ENCODE measurements around the gene LIM2.
"Not testable (repeated sequence)": the region's sequence is repeated elsewhere in the genome, so short reads cannot be mapped to it uniquely, and the experiment has no call there.

LIM2 gene

GRCh38 chr19:51417810-51418157, 30.0 kb upstream of the LIM2 start:
- Histone ChIP-seq H3K9me3 (no peaks in the 10 kb centered on the region), H3K4me2 (peak overlapping the region; percentile 87), H3K9ac (peak overlapping the region; percentile 78), H3K27me3 (no peaks in the 10 kb centered on the region), H3K4me3 (peak overlapping the region; percentile 65), H3K36me3 (peaks cover 31% of the 10 kb centered on the region), H3K27ac (peak overlapping the region; percentile 81), H4K20me1 (no peaks in the 10 kb centered on the region; the same call in 1 of the 2 replicates), H3K4me1 (peaks cover 47% of the 10 kb centered on the region)
- no peak for TF ChIP-seq Cebpa-rat (IDR thresholded peaks at IDR 0.05)

GRCh38 chr19:51417107-51417809, 29.5 kb upstream of the LIM2 start, which contains the start of gene SIGLEC10:
SIGLEC10 (minus strand) TSS chr19:51417642; CDS start chr19:51417581, 61 bp downstream.
- H3K4me3 ChIP-seq, result peak within 1 kb of the TSS; percentile 65
- H4K20me1 ChIP-seq, result no peaks in the 10 kb centered on the region
- H3K9ac ChIP-seq, result peak within 1 kb of the TSS; percentile 78
- H3K4me2 ChIP-seq, result peak within 1 kb of the TSS; percentile 87
- H3K4me1 ChIP-seq, result peaks cover 47% of the 10 kb centered on the region
- peak within 1 kb of the TSS; percentile 81 for H3K27ac ChIP-seq
- no peaks in the 10 kb centered on the region for H3K9me3 ChIP-seq
- no peaks in the 10 kb centered on the region for H3K27me3 ChIP-seq
- peaks cover 36% of the 10 kb centered on the region for H3K36me3 ChIP-seq
- no peak for TF ChIP-seq Cebpa-rat (IDR thresholded peaks at IDR 0.05)

GRCh38 chr19:51416422-51416821, 28.6 kb upstream of the LIM2 start:
- peak overlapping the region; percentile 87 for H3K4me2 ChIP-seq
- H3K4me3 ChIP-seq, result peak overlapping the region; percentile 65
- peak overlapping the region; percentile 78 for H3K9ac ChIP-seq
- H3K9me3 ChIP-seq, H3K27me3 ChIP-seq, H4K20me1 ChIP-seq: not testable (repeated sequence)
- H3K4me1 ChIP-seq, result peaks cover 46% of the 10 kb centered on the region
- H3K36me3 ChIP-seq, result peaks cover 37% of the 10 kb centered on the region
- H3K27ac ChIP-seq, result peak overlapping the region; percentile 81

GRCh38 chr19:51415187-51415586, 27.4 kb upstream of the LIM2 start:
- H3K27ac ChIP-seq, result no peak overlapping the region
- no peak overlapping the region for H3K4me3 ChIP-seq
- H3K4me1 ChIP-seq, result peaks cover 33% of the 10 kb centered on the region
- peaks cover 44% of the 10 kb centered on the region for H3K36me3 ChIP-seq
- no peaks in the 10 kb centered on the region for H3K27me3 ChIP-seq
- TF ChIP-seq Cebpa-rat (IDR thresholded peaks at IDR 0.05), result no peak
- no peak overlapping the region for H3K9ac ChIP-seq
- H3K4me2 ChIP-seq, result no peak overlapping the region
- no peaks in the 10 kb centered on the region for H4K20me1 ChIP-seq
- no peaks in the 10 kb centered on the region for H3K9me3 ChIP-seq

GRCh38 chr19:51410950-51411748, 23.4 kb upstream of the LIM2 start:
- peaks cover 44% of the 10 kb centered on the region for H3K36me3 ChIP-seq
- H3K4me3 ChIP-seq, result no peak overlapping the region
- H3K9me3 ChIP-seq, result no peaks in the 10 kb centered on the region
- no peaks in the 10 kb centered on the region for H4K20me1 ChIP-seq
- H3K4me2 ChIP-seq, result no peak overlapping the region
- H3K4me1 ChIP-seq, result peaks cover 14% of the 10 kb centered on the region
- no peaks in the 10 kb centered on the region for H3K27me3 ChIP-seq
- no peak for TF ChIP-seq Cebpa-rat (IDR thresholded peaks at IDR 0.05)
- no peak overlapping the region for H3K27ac ChIP-seq
- H3K9ac ChIP-seq, result no peak overlapping the region

GRCh38 chr19:51407511-51408131, 19.8 kb upstream of the LIM2 start:
- Histone ChIP-seq H3K4me3 (no peak overlapping the region), H3K4me1 (peaks cover 10% of the 10 kb centered on the region), H3K4me2 (no peak overlapping the region), H3K27ac (no peak overlapping the region), H3K9me3 (peaks cover 13% of the 10 kb centered on the region), H3K9ac (no peak overlapping the region), H3K27me3 (no peaks in the 10 kb centered on the region), H4K20me1 (no peaks in the 10 kb centered on the region), H3K36me3 (peaks cover 26% of the 10 kb centered on the region; the same call in 1 of the 2 replicates)
- no peak for TF ChIP-seq Cebpa-rat (IDR thresholded peaks at IDR 0.05)

- no peak for TF ChIP-seq Cebpa-rat (IDR thresholded peaks at IDR 0.05)
- Histone ChIP-seq H3K9me3 (peaks cover 29% of the 10 kb centered on the region), H3K36me3 (peaks cover 22% of the 10 kb centered on the region), H3K27ac (no peak overlapping the region), H4K20me1 (no peaks in the 10 kb centered on the region), H3K27me3 (no peaks in the 10 kb centered on the region), H3K4me3 (no peak overlapping the region), H3K9ac (no peak overlapping the region), H3K4me1 (peaks cover under 1% of the 10 kb centered on the region; the same call in 1 of the 2 replicates), H3K4me2 (no peak overlapping the region)
Observed at GRCh38 chr19:51402117-51402516, 14.3 kb upstream of the LIM2 start.

- not testable (repeated sequence) for H3K4me3 ChIP-seq, H3K9ac ChIP-seq, H4K20me1 ChIP-seq, H3K27ac ChIP-seq, H3K27me3 ChIP-seq, H3K4me1 ChIP-seq, H3K4me2 ChIP-seq
- peaks cover 29% of the 10 kb centered on the region for H3K9me3 ChIP-seq
- H3K36me3 ChIP-seq, result peaks cover 22% of the 10 kb centered on the region
Observed at GRCh38 chr19:51399936-51400335, 12.2 kb upstream of the LIM2 start.

- Histone ChIP-seq H3K4me3 (no peak overlapping the region), H3K9me3 (peaks cover 29% of the 10 kb centered on the region), H3K4me2 (no peak overlapping the region), H3K27ac (no peak overlapping the region), H3K9ac (no peak overlapping the region), H3K36me3 (peaks cover 19% of the 10 kb centered on the region), H3K27me3 (no peaks in the 10 kb centered on the region), H4K20me1 (no peaks in the 10 kb centered on the region), H3K4me1 (peaks cover 13% of the 10 kb centered on the region)
- no peak for TF ChIP-seq Cebpa-rat (IDR thresholded peaks at IDR 0.05)
Observed at GRCh38 chr19:51399231-51399630, 11.5 kb upstream of the LIM2 start.

All from BLaER1 (cell line).